ENCODE results near the gene LRPAP1. TPM values are rescaled to one million over a fixed set of nuclear protein-coding genes. Genes with fewer than 3 reads are reported as not detected.

The LRPAP1 gene
- polyA plus RNA-seq, 1 donor from 2014 or later = 91.1 TPM

DNA sequence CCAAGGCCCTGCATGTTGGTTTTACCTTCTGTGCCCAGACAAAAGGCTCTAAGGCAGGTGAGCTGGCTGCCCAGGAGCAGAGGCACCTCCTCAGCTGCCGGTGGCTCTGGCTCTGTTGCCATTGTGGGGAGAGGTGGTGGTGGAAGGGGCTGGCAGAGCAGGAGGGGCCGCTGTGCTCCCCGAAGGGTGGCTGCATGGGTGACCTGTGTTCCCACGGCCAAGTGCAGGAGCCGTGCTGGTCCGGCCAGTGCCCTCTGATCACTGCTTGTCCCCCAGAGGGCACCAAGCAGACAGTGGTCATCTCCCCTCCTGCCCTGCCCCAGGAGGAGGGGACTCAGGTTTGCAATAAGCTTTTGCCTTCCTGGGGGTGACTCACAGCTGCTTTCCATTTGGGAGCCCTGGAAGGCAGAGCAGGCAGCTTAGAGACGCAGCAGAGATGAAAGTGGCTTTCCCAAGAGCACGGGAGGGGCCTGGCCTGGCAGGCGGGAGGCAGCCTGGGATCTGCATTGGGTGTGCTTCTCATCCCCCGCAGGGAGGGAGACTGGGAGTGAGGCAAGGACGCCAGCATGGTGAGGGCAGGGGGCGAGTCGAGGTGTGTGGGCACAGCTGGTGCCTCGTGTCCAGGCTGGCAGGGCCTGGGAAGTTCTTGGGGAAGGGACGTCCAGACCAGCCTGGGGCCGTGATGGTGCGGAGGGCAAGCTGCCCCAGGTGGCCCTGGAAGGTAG is 40.4 kb downstream of the LRPAP1 start:
- Histone ChIP-seq H4K20me1 (ENCODE audit: insufficient read depth) (no peaks in the 10 kb centered on the region), H3F3A (ENCODE audit: insufficient read depth, low read length, poor library complexity, severe bottlenecking) (no peaks in the 10 kb centered on the region), H3K36me3 (ENCODE audit: insufficient read depth, low read length) (no peaks in the 10 kb centered on the region), H3K9me3 (ENCODE audit: low read length) (no peaks in the 10 kb centered on the region), H3K79me2 (replicated peaks; ENCODE audit: insufficient read depth, low read length) (no peaks in the 10 kb centered on the region), H3K4me3 (ENCODE audit: low read length) (no peak overlapping the region), H2AFZ (ENCODE audit: low read depth, low read length) (no peak overlapping the region), H3K27ac (ENCODE audit: low read length) (no peak overlapping the region), H3K9ac (ENCODE audit: low read length) (no peak overlapping the region), H3K4me2 (ENCODE audit: low read length) (no peak overlapping the region), H3K27me3 (ENCODE audit: insufficient read depth, low read depth, low read length) (no peaks in the 10 kb centered on the region), H3K9me2 (ENCODE audit: insufficient read depth, low read length) (no peaks in the 10 kb centered on the region)
- TF ChIP-seq RAD21 (conservative IDR thresholded peaks at IDR 0.05) (no peak), EZH2 (IDR thresholded peaks at IDR 0.05; ENCODE audit: borderline replicate concordance, insufficient read depth, low read length, poor library complexity, severe bottlenecking) (no peak), EP300 (conservative IDR thresholded peaks at IDR 0.05; ENCODE audit: poor library complexity, severe bottlenecking) (no peak), SMC3 (conservative IDR thresholded peaks at IDR 0.05; ENCODE audit: poor library complexity) (no peak)
- TF ChIP-seq, protein P1, sequence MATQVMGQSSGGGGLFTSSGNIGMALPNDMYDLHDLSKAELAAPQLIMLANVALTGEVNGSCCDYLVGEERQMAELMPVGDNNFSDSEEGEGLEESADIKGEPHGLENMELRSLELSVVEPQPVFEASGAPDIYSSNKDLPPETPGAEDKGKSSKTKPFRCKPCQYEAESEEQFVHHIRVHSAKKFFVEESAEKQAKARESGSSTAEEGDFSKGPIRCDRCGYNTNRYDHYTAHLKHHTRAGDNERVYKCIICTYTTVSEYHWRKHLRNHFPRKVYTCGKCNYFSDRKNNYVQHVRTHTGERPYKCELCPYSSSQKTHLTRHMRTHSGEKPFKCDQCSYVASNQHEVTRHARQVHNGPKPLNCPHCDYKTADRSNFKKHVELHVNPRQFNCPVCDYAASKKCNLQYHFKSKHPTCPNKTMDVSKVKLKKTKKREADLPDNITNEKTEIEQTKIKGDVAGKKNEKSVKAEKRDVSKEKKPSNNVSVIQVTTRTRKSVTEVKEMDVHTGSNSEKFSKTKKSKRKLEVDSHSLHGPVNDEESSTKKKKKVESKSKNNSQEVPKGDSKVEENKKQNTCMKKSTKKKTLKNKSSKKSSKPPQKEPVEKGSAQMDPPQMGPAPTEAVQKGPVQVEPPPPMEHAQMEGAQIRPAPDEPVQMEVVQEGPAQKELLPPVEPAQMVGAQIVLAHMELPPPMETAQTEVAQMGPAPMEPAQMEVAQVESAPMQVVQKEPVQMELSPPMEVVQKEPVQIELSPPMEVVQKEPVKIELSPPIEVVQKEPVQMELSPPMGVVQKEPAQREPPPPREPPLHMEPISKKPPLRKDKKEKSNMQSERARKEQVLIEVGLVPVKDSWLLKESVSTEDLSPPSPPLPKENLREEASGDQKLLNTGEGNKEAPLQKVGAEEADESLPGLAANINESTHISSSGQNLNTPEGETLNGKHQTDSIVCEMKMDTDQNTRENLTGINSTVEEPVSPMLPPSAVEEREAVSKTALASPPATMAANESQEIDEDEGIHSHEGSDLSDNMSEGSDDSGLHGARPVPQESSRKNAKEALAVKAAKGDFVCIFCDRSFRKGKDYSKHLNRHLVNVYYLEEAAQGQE (IDR thresholded peaks at IDR 0.05; ENCODE audit: borderline replicate concordance) = no peak

DNA sequence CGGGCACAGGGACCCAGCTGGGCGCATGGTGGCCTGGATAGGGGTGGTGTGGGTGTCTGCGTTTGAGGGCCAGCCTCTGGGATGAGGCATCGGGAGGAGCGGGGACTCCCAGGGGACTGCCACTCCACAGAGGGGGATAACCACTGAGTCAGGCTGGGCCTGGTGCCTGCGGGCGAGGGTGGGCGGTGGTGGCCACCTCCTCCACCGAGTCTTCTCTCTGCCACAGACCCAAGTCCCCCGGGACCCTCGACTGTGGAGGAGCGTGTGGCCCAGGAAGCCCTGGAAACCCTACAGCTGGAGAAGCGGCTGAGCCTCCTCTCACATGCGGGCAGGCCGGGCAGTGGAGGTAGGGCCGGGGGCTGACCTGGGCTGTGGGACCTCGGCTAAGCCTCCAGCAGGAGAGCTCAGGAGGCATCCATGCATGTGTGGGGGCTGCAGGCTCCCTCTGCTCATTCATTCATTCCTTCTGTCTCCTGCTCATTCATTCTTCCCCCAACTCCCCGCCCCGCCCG is 42.7 kb downstream of the LRPAP1 start:
- H3K4me3 ChIP-seq (ENCODE audit: low read length) = no peak overlapping the region
- no peaks in the 10 kb centered on the region for H3K79me2 ChIP-seq (replicated peaks; ENCODE audit: insufficient read depth, low read length)
- no peaks in the 10 kb centered on the region for H3K27me3 ChIP-seq (ENCODE audit: insufficient read depth, low read depth, low read length)
- no peaks in the 10 kb centered on the region for H3F3A ChIP-seq (ENCODE audit: insufficient read depth, low read length, poor library complexity, severe bottlenecking)
- TF ChIP-seq SMC3 (conservative IDR thresholded peaks at IDR 0.05; ENCODE audit: poor library complexity) (no peak), RAD21 (conservative IDR thresholded peaks at IDR 0.05) (no peak), TAF1 (IDR thresholded peaks at IDR 0.05; ENCODE audit: low read depth) (no peak), EZH2 (IDR thresholded peaks at IDR 0.05; ENCODE audit: borderline replicate concordance, insufficient read depth, low read length, poor library complexity, severe bottlenecking) (no peak), EP300 (conservative IDR thresholded peaks at IDR 0.05; ENCODE audit: poor library complexity, severe bottlenecking) (no peak), POLR2AphosphoS5 (IDR thresholded peaks at IDR 0.05) (no peak), MXI1 (conservative IDR thresholded peaks at IDR 0.05; ENCODE audit: poor library complexity, severe bottlenecking) (no peak)
- TF ChIP-seq, protein P2, sequence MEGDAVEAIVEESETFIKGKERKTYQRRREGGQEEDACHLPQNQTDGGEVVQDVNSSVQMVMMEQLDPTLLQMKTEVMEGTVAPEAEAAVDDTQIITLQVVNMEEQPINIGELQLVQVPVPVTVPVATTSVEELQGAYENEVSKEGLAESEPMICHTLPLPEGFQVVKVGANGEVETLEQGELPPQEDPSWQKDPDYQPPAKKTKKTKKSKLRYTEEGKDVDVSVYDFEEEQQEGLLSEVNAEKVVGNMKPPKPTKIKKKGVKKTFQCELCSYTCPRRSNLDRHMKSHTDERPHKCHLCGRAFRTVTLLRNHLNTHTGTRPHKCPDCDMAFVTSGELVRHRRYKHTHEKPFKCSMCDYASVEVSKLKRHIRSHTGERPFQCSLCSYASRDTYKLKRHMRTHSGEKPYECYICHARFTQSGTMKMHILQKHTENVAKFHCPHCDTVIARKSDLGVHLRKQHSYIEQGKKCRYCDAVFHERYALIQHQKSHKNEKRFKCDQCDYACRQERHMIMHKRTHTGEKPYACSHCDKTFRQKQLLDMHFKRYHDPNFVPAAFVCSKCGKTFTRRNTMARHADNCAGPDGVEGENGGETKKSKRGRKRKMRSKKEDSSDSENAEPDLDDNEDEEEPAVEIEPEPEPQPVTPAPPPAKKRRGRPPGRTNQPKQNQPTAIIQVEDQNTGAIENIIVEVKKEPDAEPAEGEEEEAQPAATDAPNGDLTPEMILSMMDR (IDR thresholded peaks at IDR 0.05; ENCODE audit: poor library complexity, severe bottlenecking) = no peak
- TF ChIP-seq, protein P1 (IDR thresholded peaks at IDR 0.05; ENCODE audit: borderline replicate concordance) = no peak
- no peaks in the 10 kb centered on the region for H3K9me3 ChIP-seq (ENCODE audit: low read length)
- H3K36me3 ChIP-seq (ENCODE audit: insufficient read depth, low read length) = no peaks in the 10 kb centered on the region
- H3K27ac ChIP-seq (ENCODE audit: low read length) = no peak overlapping the region
- no peaks in the 10 kb centered on the region for H3K9me2 ChIP-seq (ENCODE audit: insufficient read depth, low read length)
- no peak overlapping the region for H2AFZ ChIP-seq (ENCODE audit: low read depth, low read length)
- H3K4me2 ChIP-seq (ENCODE audit: low read length) = no peak overlapping the region
- H4K20me1 ChIP-seq (ENCODE audit: insufficient read depth) = no peaks in the 10 kb centered on the region
- no peak overlapping the region for H3K9ac ChIP-seq (ENCODE audit: low read length)
